Femur (tissue), 1 donor: Measurements from ENCODE around the gene WDR59.
"Not testable (repeated sequence)": the region's sequence is repeated elsewhere in the genome, so short reads cannot be mapped to it uniquely, and the experiment has no call there.

Experiments
- DNase-seq: peaks from one replicate; pipeline ENCODE4 v3.0.0-alpha.2; 2017

The WDR59 gene

GRCh38 chr16:74847202-74847601, 137.7 kb downstream of the WDR59 start:
- DNase-seq: no peak

GRCh38 chr16:74846714-74847113, 138.2 kb downstream of the WDR59 start:
- DNase-seq: no peak

- no peak for DNase-seq
These were observed 140.6 kb downstream of the WDR59 start for GRCh38 chr16:74844041-74844980.

- not testable (repeated sequence) for DNase-seq
These were observed 141.4 kb downstream of the WDR59 start for GRCh38 chr16:74843381-74844035.

- DNase-seq: no peak
These were observed 142.5 kb downstream of the WDR59 start for GRCh38 chr16:74842413-74842812.

- DNase-seq: no peak
These were observed 143.0 kb downstream of the WDR59 start for GRCh38 chr16:74841904-74842303.

GRCh38 chr16:74841469-74841868, 143.5 kb downstream of the WDR59 start:
- DNase-seq: no peak

GRCh38 chr16:74837056-74837455, 147.9 kb downstream of the WDR59 start:
- no peak for DNase-seq

GRCh38 chr16:74836111-74836671, 148.7 kb downstream of the WDR59 start:
- no peak for DNase-seq

- no peak for DNase-seq
These were observed 152.7 kb downstream of the WDR59 start for GRCh38 chr16:74832228-74832627.

- no peak for DNase-seq
These were observed 153.5 kb downstream of the WDR59 start for GRCh38 chr16:74831467-74831866.

GRCh38 chr16:74830648-74831047, 154.3 kb downstream of the WDR59 start:
- DNase-seq: no peak

- DNase-seq: no peak
These were observed 155.3 kb downstream of the WDR59 start for GRCh38 chr16:74829637-74830036.

- no peak for DNase-seq
These were observed 159.0 kb downstream of the WDR59 start for GRCh38 chr16:74825941-74826340.

GRCh38 chr16:74825016-74825415, 159.9 kb downstream of the WDR59 start:
- DNase-seq: no peak
